H1 (cell line): Measurements from ENCODE around the gene AP1S1. TPM values are rescaled to one million over a fixed set of nuclear protein-coding genes. Genes with fewer than 3 reads are reported as not detected.

Experiments
- BCL11A ChIP-seq, 2 experiments: IDR thresholded peaks; one replicate each; pipeline ENCODE4 v1.6.1; 2011; ENCODE audit warnings: low read depth in 2 of 2, low read length in 2 of 2, mild to moderate bottlenecking in 2 of 2
- CBX8 ChIP-seq: fragments of 300-800, 300-1000 bp; sonication (generic); IDR thresholded peaks from 2 replicates; pipeline ENCODE4 v1.7.1; 2016; ENCODE audit warnings: low read depth, low read length, borderline replicate concordance
- CHD1 ChIP-seq: IDR thresholded peaks from 2 replicates; pipeline ENCODE4 v1.6.1; 2012; ENCODE audit warnings: low read depth, low read length, improper control_type of control experiment
- CREB1 ChIP-seq: IDR thresholded peaks from 2 replicates; pipeline ENCODE4 v1.6.1; 2012; ENCODE audit warnings: inconsistent platforms
- CTBP2 ChIP-seq: IDR thresholded peaks from 2 replicates; pipeline ENCODE4 v1.7.0; 2011; ENCODE audit warnings: borderline replicate concordance, mild to moderate bottlenecking, moderate library complexity, mixed read lengths, low read length; ENCODE audit not compliant: insufficient read depth, insufficient read length
- FOSL1 ChIP-seq: IDR thresholded peaks from 2 replicates; pipeline ENCODE4 v1.6.1; 2011; ENCODE audit warnings: mild to moderate bottlenecking, low read depth, low read length, moderate library complexity; ENCODE audit not compliant: insufficient read depth
- HDAC6 ChIP-seq: IDR thresholded peaks from one replicate; pipeline ENCODE4 v1.7.1; 2012; ENCODE audit warnings: low read depth, mild to moderate bottlenecking, inconsistent platforms, low read length, moderate library complexity
- JUND ChIP-seq: IDR thresholded peaks from 2 replicates; pipeline ENCODE4 v1.6.1; 2011; ENCODE audit warnings: mild to moderate bottlenecking, improper control_type of control experiment, low read length
- KDM4A ChIP-seq: IDR thresholded peaks from one replicate; pipeline ENCODE4 v1.7.1; 2012; ENCODE audit warnings: low read depth, mild to moderate bottlenecking, moderate library complexity, low read length, inconsistent platforms; ENCODE audit not compliant: severe bottlenecking
- KDM5A ChIP-seq: fragments of 200-600 bp; IDR thresholded peaks from 2 replicates; pipeline ENCODE4 v1.7.1; 2012; ENCODE audit warnings: mild to moderate bottlenecking, low read length, inconsistent platforms, mixed read lengths
- MAFK ChIP-seq: IDR thresholded peaks from 2 replicates; pipeline ENCODE4 v1.6.1; 2012; ENCODE audit warnings: low read depth, mild to moderate bottlenecking, improper control_type of control experiment, low read length
- MAX ChIP-seq: IDR thresholded peaks from 2 replicates; pipeline ENCODE4 v1.6.1; 2012; ENCODE audit warnings: inconsistent platforms
- POLR2AphosphoS5 ChIP-seq: IDR thresholded peaks from 2 replicates; pipeline ENCODE4 v1.6.1; 2011; ENCODE audit warnings: low read depth, low read length
- RNF2 ChIP-seq: fragments of 200-900, 300-1000 bp; sonication (generic); IDR thresholded peaks from 2 replicates; pipeline ENCODE4 v1.7.1; 2016; ENCODE audit warnings: borderline replicate concordance, low read depth, mild to moderate bottlenecking, antibody characterized with exemption, low read length; ENCODE audit not compliant: poor library complexity, severe bottlenecking; ENCODE audit errors: missing control alignments
- SIRT6 ChIP-seq: IDR thresholded peaks from one replicate; pipeline ENCODE4 v1.7.1; 2012; ENCODE audit warnings: low read length, inconsistent platforms
- SUZ12 ChIP-seq: fragments of 200-600 bp; sonication (generic); IDR thresholded peaks from 2 replicates; pipeline ENCODE4 v1.6.1; 2012; ENCODE audit warnings: mild to moderate bottlenecking, inconsistent platforms, low read length, moderate library complexity, mixed read lengths
- TAF1 ChIP-seq: IDR thresholded peaks from 2 replicates; pipeline ENCODE4 v1.6.1; 2011; ENCODE audit warnings: mild to moderate bottlenecking, low read depth, low read length
- TEAD4 ChIP-seq: IDR thresholded peaks from 2 replicates; pipeline ENCODE4 v1.6.1; 2012; ENCODE audit warnings: low read depth, low read length, inconsistent platforms, mixed read lengths
- YY1 ChIP-seq: IDR thresholded peaks from 2 replicates; pipeline ENCODE4 v1.6.1; 2011; ENCODE audit warnings: low read depth, mild to moderate bottlenecking, low read length
- polyA plus RNA-seq, 7 experiments: library from polyadenylated mRNA; depleted of rRNA in 3 of 7; stranded (reverse) in 5 of 7; unstranded in 2 of 7; fragments of >200 nt in 5 of 7; fragments of 200-250 nt in 2 of 7; gene quantifications; 1 replicate in 5 of 7; 2 replicates in 1 of 7; 4 replicates in 1 of 7; pipeline versions ENCODE4 v1.2.1 to v1.2.3, GENCODE V29; 2011 to 2013; ENCODE audit warnings: missing spikeins in 2 of 7, mixed read lengths in 2 of 7
- total RNA-seq: library from RNA; stranded (reverse); fragmentation: NEBNext Ultra II Directional; extraction: Animal tissue kit (Norgen Biotek cat#: 25700); gene quantifications from 2 replicates; pipeline ENCODE4 v1.2.1, GENCODE V29; 2021
- TF ChIP-seq, protein P1 (sequence below), 3 experiments: IDR thresholded peaks; 1 replicate in 2 of 3; 2 replicates in 1 of 3; pipeline versions ENCODE4 v1.5.1 to v1.6.1; 2011; ENCODE audit warnings: low read length in 3 of 3, mild to moderate bottlenecking in 3 of 3, inconsistent platforms in 2 of 3, low read depth in 1 of 3, moderate library complexity in 1 of 3; ENCODE audit not compliant: insufficient read depth in 1 of 3; ENCODE audit errors: control extremely low read depth in 1 of 3
- TF ChIP-seq, protein P2 (sequence below): IDR thresholded peaks from 2 replicates; pipeline ENCODE4 v1.6.1; 2011; ENCODE audit warnings: low read depth, mild to moderate bottlenecking, low read length; ENCODE audit not compliant: insufficient read depth

AP1S1 gene
- total and polyA plus RNA-seq, 2 of the 8 experiments (the other 6 are each of a cell fraction or from before 2014, with no cell fraction given) = 56.1 to 59.3 TPM

DNA sequence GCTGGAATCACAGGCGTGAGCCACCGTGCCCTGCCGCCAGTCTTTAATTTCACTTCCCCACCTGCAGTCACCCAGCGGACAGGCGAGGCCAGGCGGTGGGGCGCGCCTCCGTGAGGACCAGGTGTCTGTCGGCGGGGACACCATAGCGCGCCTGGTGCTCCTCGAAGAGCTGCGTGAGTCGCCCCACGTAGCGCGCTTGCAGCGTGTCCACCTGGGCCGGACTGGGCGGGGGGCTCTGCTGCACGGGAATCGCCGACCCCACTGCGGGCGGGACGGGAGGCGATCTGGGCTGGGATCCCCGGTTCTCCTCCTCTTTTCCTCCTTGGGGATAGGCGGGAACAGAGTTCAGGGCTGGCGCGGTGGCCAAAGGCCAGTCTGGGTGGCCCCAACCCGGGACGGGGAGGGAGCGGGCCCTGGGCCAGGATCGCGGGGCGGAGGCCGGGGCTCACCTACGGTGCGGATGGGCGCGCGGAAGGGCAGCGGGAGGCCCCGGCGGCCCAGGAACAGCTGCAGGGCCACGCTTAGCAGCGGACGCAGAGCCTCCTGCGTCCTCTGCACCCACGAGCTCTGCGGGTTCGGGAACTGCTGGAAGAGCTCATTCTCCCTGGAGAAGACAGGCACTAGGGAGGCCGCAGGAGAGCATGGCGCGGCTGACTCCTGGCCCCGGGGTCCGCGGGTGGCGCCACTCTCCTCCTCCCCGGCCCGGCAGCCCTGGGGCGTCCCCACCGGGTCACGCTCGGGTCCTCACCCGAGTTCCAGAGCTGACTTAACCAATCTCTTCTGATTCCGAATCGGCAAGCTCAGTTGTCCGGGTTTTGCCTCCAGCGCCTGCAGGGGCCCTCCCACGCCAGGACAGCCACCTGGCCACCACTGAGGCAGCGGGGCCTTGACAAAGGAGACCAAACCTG is 47.7 kb downstream of the AP1S1 start (continued):
- TF ChIP-seq, protein P1, sequence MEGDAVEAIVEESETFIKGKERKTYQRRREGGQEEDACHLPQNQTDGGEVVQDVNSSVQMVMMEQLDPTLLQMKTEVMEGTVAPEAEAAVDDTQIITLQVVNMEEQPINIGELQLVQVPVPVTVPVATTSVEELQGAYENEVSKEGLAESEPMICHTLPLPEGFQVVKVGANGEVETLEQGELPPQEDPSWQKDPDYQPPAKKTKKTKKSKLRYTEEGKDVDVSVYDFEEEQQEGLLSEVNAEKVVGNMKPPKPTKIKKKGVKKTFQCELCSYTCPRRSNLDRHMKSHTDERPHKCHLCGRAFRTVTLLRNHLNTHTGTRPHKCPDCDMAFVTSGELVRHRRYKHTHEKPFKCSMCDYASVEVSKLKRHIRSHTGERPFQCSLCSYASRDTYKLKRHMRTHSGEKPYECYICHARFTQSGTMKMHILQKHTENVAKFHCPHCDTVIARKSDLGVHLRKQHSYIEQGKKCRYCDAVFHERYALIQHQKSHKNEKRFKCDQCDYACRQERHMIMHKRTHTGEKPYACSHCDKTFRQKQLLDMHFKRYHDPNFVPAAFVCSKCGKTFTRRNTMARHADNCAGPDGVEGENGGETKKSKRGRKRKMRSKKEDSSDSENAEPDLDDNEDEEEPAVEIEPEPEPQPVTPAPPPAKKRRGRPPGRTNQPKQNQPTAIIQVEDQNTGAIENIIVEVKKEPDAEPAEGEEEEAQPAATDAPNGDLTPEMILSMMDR (IDR thresholded peaks at IDR 0.05; ENCODE audit: control extremely low read depth in 1 of 3, insufficient read depth in 1 of 3, low read depth in 1 of 3, low read length in 3 of 3) = no peak
- TF ChIP-seq CBX8 = no peak
- peak; percentile 60 for TF ChIP-seq KDM4A
- no peak for TF ChIP-seq CTBP2
- TF ChIP-seq BCL11A (IDR thresholded peaks at IDR 0.05; ENCODE audit: low read depth in 2 of 2, low read length in 2 of 2) = no peak
- no peak for TF ChIP-seq TAF1
- TF ChIP-seq MAX = peak; percentile 60
- TF ChIP-seq RNF2 = no peak
- no peak for TF ChIP-seq CREB1
- no peak for TF ChIP-seq CHD1
- no peak for TF ChIP-seq FOSL1
- no peak for TF ChIP-seq POLR2AphosphoS5
- no peak for TF ChIP-seq TEAD4
- TF ChIP-seq YY1 = no peak
- TF ChIP-seq KDM5A = no peak
- TF ChIP-seq MAFK = no peak
- TF ChIP-seq JUND = no peak
- TF ChIP-seq HDAC6 = no peak
- no peak for TF ChIP-seq SIRT6
- no peak for TF ChIP-seq SUZ12
- TF ChIP-seq, protein P2, sequence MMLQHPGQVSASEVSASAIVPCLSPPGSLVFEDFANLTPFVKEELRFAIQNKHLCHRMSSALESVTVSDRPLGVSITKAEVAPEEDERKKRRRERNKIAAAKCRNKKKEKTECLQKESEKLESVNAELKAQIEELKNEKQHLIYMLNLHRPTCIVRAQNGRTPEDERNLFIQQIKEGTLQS = no peak
